GM12878 (cell line): ENCODE measurements around the gene GABPA. TPM values are rescaled to one million over a fixed set of nuclear protein-coding genes. Genes with fewer than 3 reads are reported as not detected.

Experiments used
- ATAC-seq: fragments of 200-7000 bp; cut with Tn5 transposase; 3 replicates; pipeline ENCODE4 v1.9.1; 2020; ENCODE audit warnings: mild to moderate bottlenecking, moderate library complexity
- BruUV-seq: library from RNA; stranded (reverse); fragments of 400-500 nt; replicated peaks from 2 replicates; lab custom pipeline; 2021; lab: Mats Ljungman, UMichigan
- CTCF ChIA-PET: fragments of 300-600 bp; sonication (Branson Sonifier 250); formaldehyde crosslinking; extraction: SDS; loops from one replicate; lab custom pipeline; 2021; ENCODE audit warnings: inconsistent platforms; lab: Yijun Ruan, JAX
- POLR2A ChIA-PET: fragments of 350-600 bp; formaldehyde crosslinking; extraction: SDS; loops from one replicate; lab custom pipeline; 2021; ENCODE audit warnings: inconsistent platforms; lab: Charles Lee
- RAD21 ChIA-PET: fragments of 300-600 bp; sonication (Branson Sonifier 250); formaldehyde crosslinking; loops from one replicate; lab custom pipeline; 2023; ENCODE audit warnings: antibody characterized with exemption; ENCODE audit not compliant: unreplicated experiment; lab: Charles Lee
- SMC1A ChIA-PET: fragments of 300-600 bp; sonication (Branson Sonifier 250); formaldehyde crosslinking; loops from one replicate; lab custom pipeline; 2023; ENCODE audit not compliant: unreplicated experiment, uncharacterized antibody; lab: Charles Lee
- DNase-seq: peaks from one replicate; pipeline ENCODE4 v3.0.0-alpha.2; 2011; ENCODE audit warnings: low read depth, low spot score
- FAIRE-seq: peaks from 3 replicates; lab custom pipeline; 2011; peaks lifted over from hg19 to GRCh38; lab: Jason Lieb, UNC
- H2AFZ ChIP-seq: 2 replicates; pipeline ENCODE4 v1.6.0; 2011; ENCODE audit warnings: low read depth, low read length, control low read depth; ENCODE audit not compliant: control insufficient read depth
- H3K27ac ChIP-seq: 2 replicates; pipeline ENCODE4 v1.5.1; 2011; ENCODE audit warnings: control low read depth; ENCODE audit not compliant: control insufficient read depth, insufficient read depth
- H3K27me3 ChIP-seq, 2 experiments: replicated peaks in 1 of 2; 2 replicates each; pipeline versions ENCODE4 v1.6.0 to v1.6.1; 2011; ENCODE audit warnings: low read length in 1 of 2; ENCODE audit not compliant: control insufficient read depth in 2 of 2, insufficient read depth in 2 of 2
- H3K36me3 ChIP-seq, 2 experiments: 2 replicates each; pipeline ENCODE4 v1.5.1; 2011; ENCODE audit warnings: low read length in 1 of 2; ENCODE audit not compliant: control insufficient read depth in 2 of 2, insufficient read depth in 2 of 2
- H3K4me1 ChIP-seq: 2 replicates; pipeline ENCODE4 v1.6.1; 2011; ENCODE audit warnings: mild to moderate bottlenecking, low read length, moderate library complexity, mixed read lengths; ENCODE audit not compliant: control insufficient read depth, insufficient read depth
- H3K4me2 ChIP-seq: 2 replicates; pipeline ENCODE4 v1.6.0; 2011; ENCODE audit warnings: control low read depth; ENCODE audit not compliant: control insufficient read depth, insufficient read depth
- H3K4me3 ChIP-seq: fragments of 200-600 bp; sonication (generic); 2 replicates; pipeline ENCODE4 v1.5.1; 2016
- H3K79me2 ChIP-seq: 2 replicates; pipeline ENCODE4 v1.6.0; 2011; ENCODE audit warnings: low read length; ENCODE audit not compliant: control insufficient read depth, insufficient read depth
- H3K9ac ChIP-seq: 2 replicates; pipeline ENCODE4 v1.8.0; 2011; ENCODE audit warnings: low read length, control low read depth, mixed read lengths; ENCODE audit not compliant: control insufficient read depth, insufficient read depth
- H3K9me3 ChIP-seq: replicated peaks from 3 replicates; pipeline ENCODE4 v1.5.1; 2011; ENCODE audit warnings: mild to moderate bottlenecking, low read length; ENCODE audit not compliant: control insufficient read depth, insufficient read depth
- H4K20me1 ChIP-seq: 2 replicates; pipeline ENCODE4 v1.6.0; 2011; ENCODE audit not compliant: control insufficient read depth, insufficient read depth
- ATF3 ChIP-seq: IDR thresholded peaks from 2 replicates; pipeline ENCODE4 v1.6.1; 2011; ENCODE audit warnings: low read depth, mild to moderate bottlenecking, low read length, moderate library complexity, borderline replicate concordance; ENCODE audit errors: extremely low read depth
- CEBPB ChIP-seq, 2 experiments: fragments of 150-350 bp in 1 of 2; IDR thresholded peaks; 2 replicates each; pipeline ENCODE4 v1.6.1; 2012 to 2014; ENCODE audit warnings: low read depth in 2 of 2, low read length in 2 of 2, borderline replicate concordance in 1 of 2, inconsistent platforms in 1 of 2
- CREM ChIP-seq: IDR thresholded peaks from 2 replicates; pipeline ENCODE4 v1.6.1; 2014; ENCODE audit warnings: antibody characterized with exemption, low read depth
- MTA2 ChIP-seq: fragments of 450-650 bp; IDR thresholded peaks from 2 replicates; pipeline ENCODE4 v1.6.1; 2016; ENCODE audit warnings: low read depth, mild to moderate bottlenecking, moderate library complexity
- NFYA ChIP-seq: IDR thresholded peaks from 2 replicates; pipeline ENCODE4 v1.6.1; 2011; ENCODE audit warnings: low read depth, mild to moderate bottlenecking, low read length, improper control_type of control experiment, borderline replicate concordance
- NR2C1 ChIP-seq: fragments of 450-650 bp; IDR thresholded peaks from 2 replicates; pipeline ENCODE4 v1.6.1; 2017; ENCODE audit warnings: antibody characterized with exemption, mild to moderate bottlenecking, moderate library complexity
- RAD21 ChIP-seq: IDR thresholded peaks from 2 replicates; pipeline ENCODE4 v1.6.1; 2011; ENCODE audit warnings: mild to moderate bottlenecking, low read depth, low read length, moderate library complexity; ENCODE audit not compliant: insufficient read depth
- SMC3 ChIP-seq: IDR thresholded peaks from 2 replicates; pipeline ENCODE4 v1.6.1; 2011; ENCODE audit warnings: low read length, improper control_type of control experiment, borderline replicate concordance
- SPI1 ChIP-seq: IDR thresholded peaks from 2 replicates; pipeline ENCODE4 v1.6.1; 2011; ENCODE audit warnings: low read depth, mild to moderate bottlenecking, low read length, moderate library complexity, borderline replicate concordance; ENCODE audit not compliant: insufficient read depth
- TARDBP ChIP-seq: IDR thresholded peaks from 2 replicates; pipeline ENCODE4 v1.6.1; 2016; ENCODE audit warnings: borderline replicate concordance
- WRNIP1 ChIP-seq: IDR thresholded peaks from 2 replicates; pipeline ENCODE4 v1.6.1; 2011; ENCODE audit warnings: low read depth, low read length, improper control_type of control experiment, borderline replicate concordance
- ZBTB11 ChIP-seq: fragments of 450-650 bp; formaldehyde crosslinking; IDR thresholded peaks from 2 replicates; pipeline ENCODE4 v1.5.0; 2022; ENCODE audit warnings: mild to moderate bottlenecking, missing genetic modification characterization
- ZNF24 ChIP-seq: fragments of 450-650 bp; IDR thresholded peaks from 2 replicates; pipeline ENCODE4 v1.6.1; 2017; ENCODE audit warnings: antibody characterized with exemption, mild to moderate bottlenecking
- WGBS: methylation state at CpG from one replicate; pipeline ENCODE4 v1.1.6; 2016; ENCODE audit warnings: low lambda C conversion rate; ENCODE audit not compliant: insufficient replicate concordance, insufficient coverage; ENCODE audit errors: missing lambda C conversion rate; 5-methylcytosine and 5-hydroxymethylcytosine counted together
- in situ Hi-C: fragments of 300-500 bp; cut with MboI; formaldehyde crosslinking; loops from 9 replicates; pipeline ENCODE4 v1.14.3; 2018; ENCODE audit warnings: mixed read lengths
- intact Hi-C: fragments of 100-400 bp; cut with micrococcal nuclease; formaldehyde crosslinking; loops from one replicate; pipeline ENCODE4 v1.14.2; 2022; ENCODE audit not compliant: unreplicated experiment
- polyA plus RNA-seq, 11 experiments: library from polyadenylated mRNA; depleted of rRNA in 4 of 11; unstranded in 6 of 11; stranded (reverse) in 5 of 11; fragments of >200 nt; fragmentation: Nextera tagmentation in 4 of 11; fragmentation: Illumina TruSeq in 1 of 11; extraction: Ambion mirVana in 4 of 11; extraction: Trizol in 1 of 11; gene quantifications; 1 replicate in 1 of 11; 2 replicates in 10 of 11; pipeline versions ENCODE4 v1.2.1 to v1.2.3, GENCODE V29; 2011 to 2016; ENCODE audit warnings: inconsistent platforms in 2 of 11, missing spikeins in 2 of 11, low read depth in 1 of 11
- total RNA-seq, 4 experiments: library from RNA; depleted of rRNA in 3 of 4; stranded (reverse); fragments of >200 nt in 3 of 4; fragmentation: Illumina TruSeq in 1 of 4; extraction: Trizol in 1 of 4; gene quantifications; 2 replicates each; pipeline versions ENCODE4 v1.2.1 to v1.2.3, GENCODE V29; 2013 to 2021
- TF ChIP-seq, protein P1 (sequence below): fragments of 450-650 bp; IDR thresholded peaks from 2 replicates; pipeline ENCODE4 v1.6.1; 2016; ENCODE audit warnings: mild to moderate bottlenecking
- TF ChIP-seq, protein P2 (sequence below): fragments of 450-650 bp; conservative IDR thresholded peaks from 2 replicates; pipeline ENCODE4 v1.6.1; 2017; ENCODE audit warnings: mild to moderate bottlenecking, moderate library complexity

GABPA gene
- total and polyA plus RNA-seq, 10 of the 15 experiments (the other 5 are each of a cell fraction or from before 2014, with no cell fraction given) = 7.6 to 25.6 (median 22.9) TPM

- SMC1A ChIA-PET = no interaction called here
- TF ChIP-seq TARDBP (no peak), CEBPB (IDR thresholded peaks at IDR 0.05; ENCODE audit: borderline replicate concordance in 1 of 2, low read depth in 2 of 2, low read length in 2 of 2) (no peak), NFYA (no peak), SPI1 (no peak), RAD21 (peak; percentile 51; the same call in 1 of the 2 replicates), ZBTB11 (no peak), NR2C1 (no peak), MTA2 (no peak), WRNIP1 (no peak), CREM (no peak), ZNF24 (no peak), ATF3 (no peak), SMC3 (peak; percentile 14; the same call in 1 of the 2 replicates)
- TF ChIP-seq, protein P1, sequence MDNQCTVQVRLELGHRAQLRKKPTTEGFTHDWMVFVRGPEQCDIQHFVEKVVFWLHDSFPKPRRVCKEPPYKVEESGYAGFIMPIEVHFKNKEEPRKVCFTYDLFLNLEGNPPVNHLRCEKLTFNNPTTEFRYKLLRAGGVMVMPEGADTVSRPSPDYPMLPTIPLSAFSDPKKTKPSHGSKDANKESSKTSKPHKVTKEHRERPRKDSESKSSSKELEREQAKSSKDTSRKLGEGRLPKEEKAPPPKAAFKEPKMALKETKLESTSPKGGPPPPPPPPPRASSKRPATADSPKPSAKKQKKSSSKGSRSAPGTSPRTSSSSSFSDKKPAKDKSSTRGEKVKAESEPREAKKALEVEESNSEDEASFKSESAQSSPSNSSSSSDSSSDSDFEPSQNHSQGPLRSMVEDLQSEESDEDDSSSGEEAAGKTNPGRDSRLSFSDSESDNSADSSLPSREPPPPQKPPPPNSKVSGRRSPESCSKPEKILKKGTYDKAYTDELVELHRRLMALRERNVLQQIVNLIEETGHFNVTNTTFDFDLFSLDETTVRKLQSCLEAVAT = no peak
- TF ChIP-seq, protein P2, sequence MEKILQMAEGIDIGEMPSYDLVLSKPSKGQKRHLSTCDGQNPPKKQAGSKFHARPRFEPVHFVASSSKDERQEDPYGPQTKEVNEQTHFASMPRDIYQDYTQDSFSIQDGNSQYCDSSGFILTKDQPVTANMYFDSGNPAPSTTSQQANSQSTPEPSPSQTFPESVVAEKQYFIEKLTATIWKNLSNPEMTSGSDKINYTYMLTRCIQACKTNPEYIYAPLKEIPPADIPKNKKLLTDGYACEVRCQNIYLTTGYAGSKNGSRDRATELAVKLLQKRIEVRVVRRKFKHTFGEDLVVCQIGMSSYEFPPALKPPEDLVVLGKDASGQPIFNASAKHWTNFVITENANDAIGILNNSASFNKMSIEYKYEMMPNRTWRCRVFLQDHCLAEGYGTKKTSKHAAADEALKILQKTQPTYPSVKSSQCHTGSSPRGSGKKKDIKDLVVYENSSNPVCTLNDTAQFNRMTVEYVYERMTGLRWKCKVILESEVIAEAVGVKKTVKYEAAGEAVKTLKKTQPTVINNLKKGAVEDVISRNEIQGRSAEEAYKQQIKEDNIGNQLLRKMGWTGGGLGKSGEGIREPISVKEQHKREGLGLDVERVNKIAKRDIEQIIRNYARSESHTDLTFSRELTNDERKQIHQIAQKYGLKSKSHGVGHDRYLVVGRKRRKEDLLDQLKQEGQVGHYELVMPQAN = no peak
Measured at GRCh38 chr21:25790122-25790877, 55.5 kb downstream of the GABPA start.

More at GRCh38 chr21:25790122-25790877, 55.5 kb downstream of the GABPA start:
- Histone ChIP-seq H3K27ac (no peak overlapping the region), H3K4me3 (peak overlapping the region; percentile 38; the same call in 1 of the 2 replicates), H4K20me1 (no peaks in the 10 kb centered on the region), H3K9ac (no peak overlapping the region), H3K79me2 (no peaks in the 10 kb centered on the region), H3K27me3 (no peaks in the 10 kb centered on the region), H3K4me2 (peak overlapping the region; percentile 39), H3K36me3 (no peaks in the 10 kb centered on the region), H2AFZ (peak overlapping the region; percentile 78), H3K4me1 (no peaks in the 10 kb centered on the region), H3K9me3 (no peaks in the 10 kb centered on the region)
- intact Hi-C loops (no loop called here), in situ Hi-C loops (no loop called here)
- FAIRE-seq = peak; percentile 81
- CTCF ChIA-PET = interaction anchor here (0.6 to 1.9 kb wide), 6 partner anchors 8 to 745 kb away, joined by 3 to 9 read pairs (median 3); no protein-coding TSS in a partner anchor
- 26% methylated on average over 7 of the region's 7 CpGs for WGBS
- POLR2A ChIA-PET = no interaction called here
- peak; percentile 69 for ATAC-seq
- DNase-seq = no peak
- BruUV-seq = no TSS peak
- RAD21 ChIA-PET = interaction anchor here (0.7 kb wide), 1 partner anchor 41 kb away, joined by 3 read pairs; no protein-coding TSS in a partner anchor
